HepG2 (cell line): ENCODE results near the gene SLC16A11. TPM values are rescaled to one million over a fixed set of nuclear protein-coding genes. Genes with fewer than 3 reads are reported as not detected.

Experiments
- EEA1 ChIP-seq: sonication (generic); formaldehyde crosslinking; IDR thresholded peaks from 2 replicates; pipeline ENCODE4 v1.5.1; 2020; ENCODE audit warnings: mild to moderate bottlenecking, missing genetic modification reagents, borderline replicate concordance
- JUND ChIP-seq: sonication (generic); formaldehyde crosslinking; IDR thresholded peaks from 2 replicates; pipeline ENCODE4 v1.8.0; 2022; ENCODE audit warnings: mild to moderate bottlenecking, missing genetic modification reagents
- KLF9 ChIP-seq: IDR thresholded peaks from 2 replicates; pipeline ENCODE4 v1.6.1; 2016; ENCODE audit warnings: low read depth
- PHB2 ChIP-seq: fragments of 450-650 bp; IDR thresholded peaks from 2 replicates; pipeline ENCODE4 v1.6.1; 2018; ENCODE audit not compliant: partially characterized antibody
- ZMYM4 ChIP-seq: sonication (generic); formaldehyde crosslinking; IDR thresholded peaks from 2 replicates; pipeline ENCODE4 v1.8.1; 2023; ENCODE audit warnings: mild to moderate bottlenecking, missing genetic modification reagents
- ZNF124 ChIP-seq: sonication (generic); formaldehyde crosslinking; IDR thresholded peaks from 2 replicates; pipeline ENCODE4 v1.4.0; 2020; ENCODE audit warnings: missing genetic modification reagents
- ZNF180 ChIP-seq: sonication (generic); formaldehyde crosslinking; IDR thresholded peaks from 2 replicates; pipeline ENCODE4 v1.4.0; 2020; ENCODE audit warnings: low read depth, missing genetic modification reagents, borderline replicate concordance
- ZNF326 ChIP-seq: sonication (generic); formaldehyde crosslinking; IDR thresholded peaks from 2 replicates; pipeline ENCODE4 v1.4.0; 2020; ENCODE audit warnings: missing genetic modification reagents, borderline replicate concordance
- ZNF354B ChIP-seq: sonication (generic); formaldehyde crosslinking; IDR thresholded peaks from 2 replicates; pipeline ENCODE4 v1.8.0; 2022; ENCODE audit warnings: mild to moderate bottlenecking, missing genetic modification reagents
- ZNF713 ChIP-seq: sonication (generic); formaldehyde crosslinking; IDR thresholded peaks from 2 replicates; pipeline ENCODE4 v1.4.0; 2020; ENCODE audit warnings: mild to moderate bottlenecking, missing genetic modification reagents
- ZNF772 ChIP-seq: sonication (generic); formaldehyde crosslinking; IDR thresholded peaks from 2 replicates; pipeline ENCODE4 v1.5.0; 2020; ENCODE audit warnings: mild to moderate bottlenecking, missing genetic modification reagents
- ZNF816 ChIP-seq: sonication (generic); formaldehyde crosslinking; IDR thresholded peaks from 2 replicates; pipeline ENCODE4 v1.8.0; 2022; ENCODE audit warnings: missing genetic modification reagents, mild to moderate bottlenecking, borderline replicate concordance
- polyA plus RNA-seq, 8 experiments: library from polyadenylated mRNA; depleted of rRNA in 3 of 8; stranded (reverse) in 7 of 8; unstranded in 1 of 8; fragments of >200 nt; fragmentation: Illumina TruSeq in 4 of 8; extraction: Trizol in 4 of 8; gene quantifications; 2 replicates each; pipeline versions ENCODE4 v1.2.1 to v1.2.3, GENCODE V29; 2011 to 2016; ENCODE audit warnings: low read depth in 4 of 8, missing spikeins in 1 of 8, mixed read lengths in 1 of 8; ENCODE audit not compliant: insufficient read depth in 1 of 8
- total RNA-seq, 5 experiments: library from RNA; depleted of rRNA; stranded (reverse); fragments of >200 nt; fragmentation: Illumina TruSeq; extraction: Trizol; gene quantifications; 2 replicates each; pipeline ENCODE4 v1.2.3, GENCODE V29; 2016; ENCODE audit warnings: low read depth in 1 of 5
- TF ChIP-seq, protein P1 (sequence below): IDR thresholded peaks from 2 replicates; pipeline ENCODE4 v1.6.1; 2016; ENCODE audit warnings: missing compliant biosample characterization, missing genetic modification reagents, borderline replicate concordance
- TF ChIP-seq, protein P2 (sequence below): sonication (generic); formaldehyde crosslinking; IDR thresholded peaks from 2 replicates; pipeline ENCODE4 v1.4.0; 2020; ENCODE audit warnings: mild to moderate bottlenecking, missing genetic modification reagents
- TF ChIP-seq, protein P3 (sequence below): sonication (generic); formaldehyde crosslinking; IDR thresholded peaks from 2 replicates; pipeline ENCODE4 v1.8.0; 2022; ENCODE audit warnings: mild to moderate bottlenecking, missing genetic modification reagents
- TF ChIP-seq, protein P4 (sequence below): conservative IDR thresholded peaks from 2 replicates; pipeline ENCODE4 v1.6.1; 2018; ENCODE audit warnings: missing genetic modification reagents
- TF ChIP-seq, protein P5 (sequence below): sonication (generic); formaldehyde crosslinking; IDR thresholded peaks from 2 replicates; pipeline ENCODE4 v1.5.0; 2020; ENCODE audit warnings: missing genetic modification reagents
- TF ChIP-seq, protein P6 (sequence below): sonication (generic); formaldehyde crosslinking; IDR thresholded peaks from 2 replicates; pipeline ENCODE4 v1.5.0; 2020; ENCODE audit warnings: missing genetic modification reagents

Gene SLC16A11
- total and polyA plus RNA-seq, 2 of the 13 experiments (the other 11 are each of a cell fraction or from before 2014, with no cell fraction given): not detected

DNA sequence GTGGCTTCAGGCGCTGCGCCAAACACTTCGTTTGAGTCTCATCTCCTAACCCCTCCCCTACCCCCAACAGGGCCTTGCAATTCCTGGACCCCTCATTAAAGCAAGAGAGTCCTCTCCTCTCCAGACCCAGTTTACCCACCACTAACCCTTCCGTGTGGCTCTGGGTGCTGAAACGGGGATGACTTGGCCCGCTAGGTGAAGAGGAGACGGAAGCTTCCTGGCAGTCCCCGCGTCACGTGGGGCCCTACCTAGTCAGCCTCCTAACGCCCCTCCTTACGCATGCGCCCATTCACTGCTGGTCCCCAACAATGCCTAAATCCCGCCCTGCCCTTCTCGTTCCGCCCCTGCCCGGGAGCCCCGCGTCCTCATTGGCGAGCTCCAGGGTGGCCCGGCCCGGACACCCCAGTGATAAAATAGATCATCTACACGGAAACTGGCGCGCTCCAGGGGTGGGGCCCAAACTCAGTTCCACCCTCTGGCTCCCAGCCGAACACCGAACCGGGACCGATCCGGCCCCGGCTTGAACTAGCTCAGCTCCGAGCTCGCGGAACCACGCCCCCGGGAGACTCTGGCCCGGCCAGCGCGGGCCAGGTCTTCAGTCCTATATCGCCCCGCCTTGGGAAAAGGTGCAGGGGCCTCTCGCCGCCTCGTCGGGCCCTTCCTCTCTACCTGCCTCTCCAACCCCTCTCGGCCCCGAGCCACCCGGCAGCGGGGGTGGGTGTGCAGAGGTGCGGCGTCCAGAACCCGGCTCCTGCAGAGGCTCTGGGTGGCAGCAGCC lies 8.1 kb downstream of the SLC16A11 start, which contains the start of gene SLC16A13 (continued):
- TF ChIP-seq, protein P1, sequence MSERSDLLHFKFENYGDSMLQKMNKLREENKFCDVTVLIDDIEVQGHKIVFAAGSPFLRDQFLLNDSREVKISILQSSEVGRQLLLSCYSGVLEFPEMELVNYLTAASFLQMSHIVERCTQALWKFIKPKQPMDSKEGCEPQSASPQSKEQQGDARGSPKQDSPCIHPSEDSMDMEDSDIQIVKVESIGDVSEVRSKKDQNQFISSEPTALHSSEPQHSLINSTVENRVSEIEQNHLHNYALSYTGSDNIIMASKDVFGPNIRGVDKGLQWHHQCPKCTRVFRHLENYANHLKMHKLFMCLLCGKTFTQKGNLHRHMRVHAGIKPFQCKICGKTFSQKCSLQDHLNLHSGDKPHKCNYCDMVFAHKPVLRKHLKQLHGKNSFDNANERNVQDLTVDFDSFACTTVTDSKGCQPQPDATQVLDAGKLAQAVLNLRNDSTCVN: peak; percentile 58; the same call in 1 of the 2 replicates
- TF ChIP-seq ZNF816 (CRISPR knock-in tag) (no peak), EEA1 (CRISPR knock-in tag) (no peak; the same call in 1 of the 2 replicates), PHB2 (no peak), ZNF326 (CRISPR knock-in tag) (no peak), KLF9 (no peak; the same call in 1 of the 2 replicates), ZNF180 (CRISPR knock-in tag) (no peak), ZMYM4 (CRISPR knock-in tag) (peak; percentile 20; the same call in 1 of the 2 replicates), ZNF124 (CRISPR knock-in tag) (0 out of 2 replicates have a peak, but pooled peaks have one; percentile 48), ZNF772 (no peak), ZNF354B (CRISPR knock-in tag) (no peak), ZNF713 (CRISPR knock-in tag) (0 out of 2 replicates have a peak, but pooled peaks have one; percentile 35), JUND (CRISPR knock-in tag) (no peak)
- TF ChIP-seq, protein P2, sequence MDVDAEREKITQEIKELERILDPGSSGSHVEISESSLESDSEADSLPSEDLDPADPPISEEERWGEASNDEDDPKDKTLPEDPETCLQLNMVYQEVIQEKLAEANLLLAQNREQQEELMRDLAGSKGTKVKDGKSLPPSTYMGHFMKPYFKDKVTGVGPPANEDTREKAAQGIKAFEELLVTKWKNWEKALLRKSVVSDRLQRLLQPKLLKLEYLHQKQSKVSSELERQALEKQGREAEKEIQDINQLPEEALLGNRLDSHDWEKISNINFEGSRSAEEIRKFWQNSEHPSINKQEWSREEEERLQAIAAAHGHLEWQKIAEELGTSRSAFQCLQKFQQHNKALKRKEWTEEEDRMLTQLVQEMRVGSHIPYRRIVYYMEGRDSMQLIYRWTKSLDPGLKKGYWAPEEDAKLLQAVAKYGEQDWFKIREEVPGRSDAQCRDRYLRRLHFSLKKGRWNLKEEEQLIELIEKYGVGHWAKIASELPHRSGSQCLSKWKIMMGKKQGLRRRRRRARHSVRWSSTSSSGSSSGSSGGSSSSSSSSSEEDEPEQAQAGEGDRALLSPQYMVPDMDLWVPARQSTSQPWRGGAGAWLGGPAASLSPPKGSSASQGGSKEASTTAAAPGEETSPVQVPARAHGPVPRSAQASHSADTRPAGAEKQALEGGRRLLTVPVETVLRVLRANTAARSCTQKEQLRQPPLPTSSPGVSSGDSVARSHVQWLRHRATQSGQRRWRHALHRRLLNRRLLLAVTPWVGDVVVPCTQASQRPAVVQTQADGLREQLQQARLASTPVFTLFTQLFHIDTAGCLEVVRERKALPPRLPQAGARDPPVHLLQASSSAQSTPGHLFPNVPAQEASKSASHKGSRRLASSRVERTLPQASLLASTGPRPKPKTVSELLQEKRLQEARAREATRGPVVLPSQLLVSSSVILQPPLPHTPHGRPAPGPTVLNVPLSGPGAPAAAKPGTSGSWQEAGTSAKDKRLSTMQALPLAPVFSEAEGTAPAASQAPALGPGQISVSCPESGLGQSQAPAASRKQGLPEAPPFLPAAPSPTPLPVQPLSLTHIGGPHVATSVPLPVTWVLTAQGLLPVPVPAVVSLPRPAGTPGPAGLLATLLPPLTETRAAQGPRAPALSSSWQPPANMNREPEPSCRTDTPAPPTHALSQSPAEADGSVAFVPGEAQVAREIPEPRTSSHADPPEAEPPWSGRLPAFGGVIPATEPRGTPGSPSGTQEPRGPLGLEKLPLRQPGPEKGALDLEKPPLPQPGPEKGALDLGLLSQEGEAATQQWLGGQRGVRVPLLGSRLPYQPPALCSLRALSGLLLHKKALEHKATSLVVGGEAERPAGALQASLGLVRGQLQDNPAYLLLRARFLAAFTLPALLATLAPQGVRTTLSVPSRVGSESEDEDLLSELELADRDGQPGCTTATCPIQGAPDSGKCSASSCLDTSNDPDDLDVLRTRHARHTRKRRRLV (CRISPR knock-in tag): peak; percentile 80
- TF ChIP-seq, protein P3, sequence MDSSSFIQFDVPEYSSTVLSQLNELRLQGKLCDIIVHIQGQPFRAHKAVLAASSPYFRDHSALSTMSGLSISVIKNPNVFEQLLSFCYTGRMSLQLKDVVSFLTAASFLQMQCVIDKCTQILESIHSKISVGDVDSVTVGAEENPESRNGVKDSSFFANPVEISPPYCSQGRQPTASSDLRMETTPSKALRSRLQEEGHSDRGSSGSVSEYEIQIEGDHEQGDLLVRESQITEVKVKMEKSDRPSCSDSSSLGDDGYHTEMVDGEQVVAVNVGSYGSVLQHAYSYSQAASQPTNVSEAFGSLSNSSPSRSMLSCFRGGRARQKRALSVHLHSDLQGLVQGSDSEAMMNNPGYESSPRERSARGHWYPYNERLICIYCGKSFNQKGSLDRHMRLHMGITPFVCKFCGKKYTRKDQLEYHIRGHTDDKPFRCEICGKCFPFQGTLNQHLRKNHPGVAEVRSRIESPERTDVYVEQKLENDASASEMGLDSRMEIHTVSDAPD (CRISPR knock-in tag): no peak
- TF ChIP-seq, protein P4, sequence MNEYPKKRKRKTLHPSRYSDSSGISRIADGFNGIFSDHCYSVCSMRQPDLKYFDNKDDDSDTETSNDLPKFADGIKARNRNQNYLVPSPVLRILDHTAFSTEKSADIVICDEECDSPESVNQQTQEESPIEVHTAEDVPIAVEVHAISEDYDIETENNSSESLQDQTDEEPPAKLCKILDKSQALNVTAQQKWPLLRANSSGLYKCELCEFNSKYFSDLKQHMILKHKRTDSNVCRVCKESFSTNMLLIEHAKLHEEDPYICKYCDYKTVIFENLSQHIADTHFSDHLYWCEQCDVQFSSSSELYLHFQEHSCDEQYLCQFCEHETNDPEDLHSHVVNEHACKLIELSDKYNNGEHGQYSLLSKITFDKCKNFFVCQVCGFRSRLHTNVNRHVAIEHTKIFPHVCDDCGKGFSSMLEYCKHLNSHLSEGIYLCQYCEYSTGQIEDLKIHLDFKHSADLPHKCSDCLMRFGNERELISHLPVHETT (CRISPR knock-in tag): peak; percentile 63; the same call in 1 of the 2 replicates
- TF ChIP-seq, protein P5, sequence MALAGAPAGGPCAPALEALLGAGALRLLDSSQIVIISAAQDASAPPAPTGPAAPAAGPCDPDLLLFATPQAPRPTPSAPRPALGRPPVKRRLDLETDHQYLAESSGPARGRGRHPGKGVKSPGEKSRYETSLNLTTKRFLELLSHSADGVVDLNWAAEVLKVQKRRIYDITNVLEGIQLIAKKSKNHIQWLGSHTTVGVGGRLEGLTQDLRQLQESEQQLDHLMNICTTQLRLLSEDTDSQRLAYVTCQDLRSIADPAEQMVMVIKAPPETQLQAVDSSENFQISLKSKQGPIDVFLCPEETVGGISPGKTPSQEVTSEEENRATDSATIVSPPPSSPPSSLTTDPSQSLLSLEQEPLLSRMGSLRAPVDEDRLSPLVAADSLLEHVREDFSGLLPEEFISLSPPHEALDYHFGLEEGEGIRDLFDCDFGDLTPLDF: peak; percentile 74
- TF ChIP-seq, protein P6, sequence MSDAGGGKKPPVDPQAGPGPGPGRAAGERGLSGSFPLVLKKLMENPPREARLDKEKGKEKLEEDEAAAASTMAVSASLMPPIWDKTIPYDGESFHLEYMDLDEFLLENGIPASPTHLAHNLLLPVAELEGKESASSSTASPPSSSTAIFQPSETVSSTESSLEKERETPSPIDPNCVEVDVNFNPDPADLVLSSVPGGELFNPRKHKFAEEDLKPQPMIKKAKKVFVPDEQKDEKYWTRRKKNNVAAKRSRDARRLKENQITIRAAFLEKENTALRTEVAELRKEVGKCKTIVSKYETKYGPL: no peak
